GM12874 (cell line): ENCODE results near the gene MYO1F.

Experiments
- CTCF ChIP-seq: IDR thresholded peaks from 2 replicates; pipeline ENCODE4 v1.5.1; 2011; ENCODE audit warnings: low read depth, mild to moderate bottlenecking, control low read depth, low read length, moderate library complexity; ENCODE audit not compliant: insufficient read depth

MYO1F gene

GRCh38 chr19:8476524-8476923 lies 100.7 kb downstream of the MYO1F start:
- no peak for TF ChIP-seq CTCF

GRCh38 chr19:8475005-8475404 lies 102.2 kb downstream of the MYO1F start:
- TF ChIP-seq CTCF: no peak

- no peak for TF ChIP-seq CTCF
These were observed 103.4 kb downstream of the MYO1F start for GRCh38 chr19:8473648-8474476.
